H9 (cell line): Measurements from ENCODE around the gene XRN1. TPM values are rescaled to one million over a fixed set of nuclear protein-coding genes. Genes with fewer than 3 reads are reported as not detected.

Experiments
- DNase-seq: peaks from one replicate; pipeline ENCODE4 v3.0.0-alpha.2; 2017
- H2AFZ ChIP-seq: one replicate; pipeline ENCODE4 v1.6.1; 2013; ENCODE audit warnings: mild to moderate bottlenecking, low read length, control low read depth, moderate library complexity
- H2AK5ac ChIP-seq: 2 replicates; pipeline ENCODE4 v1.6.1; 2013; ENCODE audit warnings: low read length, control low read depth, mixed read lengths; ENCODE audit not compliant: insufficient read length
- H2BK120ac ChIP-seq: one replicate; pipeline ENCODE4 v1.6.1; 2013; ENCODE audit warnings: low read depth, mild to moderate bottlenecking, low read length, control low read depth, inconsistent platforms; ENCODE audit not compliant: poor library complexity, severe bottlenecking
- H2BK12ac ChIP-seq: 2 replicates; pipeline ENCODE4 v1.6.1; 2013; ENCODE audit warnings: low read length, control low read depth, mixed read lengths, low read depth; ENCODE audit not compliant: insufficient read length
- H2BK15ac ChIP-seq: 2 replicates; pipeline ENCODE4 v1.6.1; 2013; ENCODE audit warnings: low read depth, low read length, control low read depth
- H2BK20ac ChIP-seq: one replicate; pipeline ENCODE4 v1.6.1; 2013; ENCODE audit warnings: low read depth, mild to moderate bottlenecking, low read length, control low read depth, inconsistent platforms; ENCODE audit not compliant: poor library complexity, severe bottlenecking
- H2BK5ac ChIP-seq: 2 replicates; pipeline ENCODE4 v1.6.1; 2013; ENCODE audit warnings: low read length, control low read depth, mixed read lengths; ENCODE audit not compliant: insufficient read length
- H3K14ac ChIP-seq: 2 replicates; pipeline ENCODE4 v1.6.1; 2013; ENCODE audit warnings: low read length, control low read depth; ENCODE audit not compliant: insufficient read depth
- H3K18ac ChIP-seq: 2 replicates; pipeline ENCODE4 v1.6.1; 2013; ENCODE audit warnings: low read depth, mild to moderate bottlenecking, mixed read lengths, low read length, control low read depth; ENCODE audit not compliant: insufficient read length
- H3K23ac ChIP-seq: 2 replicates; pipeline ENCODE4 v1.6.1; 2013; ENCODE audit warnings: low read length, control low read depth, mixed read lengths, low read depth; ENCODE audit not compliant: insufficient read length
- H3K23me2 ChIP-seq: 2 replicates; pipeline ENCODE4 v1.6.1; 2013; ENCODE audit warnings: low read depth, mild to moderate bottlenecking, mixed read lengths, low read length, control low read depth; ENCODE audit not compliant: insufficient read length, poor library complexity, severe bottlenecking
- H3K27ac ChIP-seq: 2 replicates; pipeline ENCODE4 v1.5.1; 2013; ENCODE audit warnings: low read length, control low read depth, mixed read lengths, low read depth; ENCODE audit not compliant: insufficient read length
- H3K27me3 ChIP-seq: 2 replicates; pipeline ENCODE4 v1.6.1; 2013; ENCODE audit warnings: low read length, control low read depth, inconsistent platforms; ENCODE audit not compliant: insufficient read depth
- H3K4ac ChIP-seq: 2 replicates; pipeline ENCODE4 v1.6.1; 2013; ENCODE audit warnings: low read depth, mild to moderate bottlenecking, control low read depth, inconsistent platforms, low read length, moderate library complexity
- H3K4me1 ChIP-seq: 2 replicates; pipeline ENCODE4 v1.6.1; 2013; ENCODE audit warnings: low read length, control low read depth, inconsistent platforms; ENCODE audit not compliant: insufficient read depth
- H3K4me2 ChIP-seq: 2 replicates; pipeline ENCODE4 v1.6.1; 2013; ENCODE audit warnings: low read length, control low read depth, mixed read lengths; ENCODE audit not compliant: insufficient read length, insufficient read depth
- H3K56ac ChIP-seq: 2 replicates; pipeline ENCODE4 v1.6.1; 2013; ENCODE audit warnings: low read depth, mild to moderate bottlenecking, mixed read lengths, low read length, control low read depth; ENCODE audit not compliant: insufficient read length
- H3K79me1 ChIP-seq: 2 replicates; pipeline ENCODE4 v1.6.1; 2013; ENCODE audit warnings: low read depth, mild to moderate bottlenecking, moderate library complexity, low read length, control low read depth, inconsistent platforms; ENCODE audit not compliant: insufficient read depth, poor library complexity, severe bottlenecking
- H3K79me2 ChIP-seq: 2 replicates; pipeline ENCODE4 v1.6.1; 2013; ENCODE audit warnings: low read length, control low read depth, inconsistent platforms; ENCODE audit not compliant: insufficient read depth
- H3K9ac ChIP-seq: 2 replicates; pipeline ENCODE4 v1.6.1; 2013; ENCODE audit warnings: low read length, control low read depth, mixed read lengths; ENCODE audit not compliant: insufficient read length; ENCODE audit errors: extremely low read depth
- H3K9me3 ChIP-seq: one replicate; pipeline ENCODE4 v1.6.1; 2013; ENCODE audit warnings: low read depth, low read length, inconsistent platforms; ENCODE audit not compliant: control insufficient read depth
- H3T11ph ChIP-seq: one replicate; pipeline ENCODE4 v1.6.1; 2013; ENCODE audit warnings: mild to moderate bottlenecking, low read length, control low read depth, inconsistent platforms
- H4K20me1 ChIP-seq: one replicate; pipeline ENCODE4 v1.6.1; 2013; ENCODE audit not compliant: control insufficient read depth, insufficient read length, insufficient read depth
- H4K5ac ChIP-seq: 2 replicates; pipeline ENCODE4 v1.6.1; 2013; ENCODE audit warnings: low read depth, mild to moderate bottlenecking, mixed read lengths, low read length, control low read depth; ENCODE audit not compliant: insufficient read length
- H4K8ac ChIP-seq: replicated peaks from 2 replicates; pipeline ENCODE4 v1.6.1; 2013; ENCODE audit warnings: low read length, control low read depth, mixed read lengths, low read depth; ENCODE audit not compliant: insufficient read length
- H4K91ac ChIP-seq: 2 replicates; pipeline ENCODE4 v1.6.1; 2013; ENCODE audit warnings: low read depth, mild to moderate bottlenecking, moderate library complexity, mixed read lengths, low read length, control low read depth; ENCODE audit not compliant: insufficient read length
- H3K27ac Mint-ChIP-seq, 3 experiments: 2 replicates in 2 of 3; 3 replicates in 1 of 3; pipeline ENCODE4 v1.8.0; 2020 to 2021; ENCODE audit warnings: mixed read lengths in 3 of 3, mild to moderate bottlenecking in 1 of 3, moderate library complexity in 1 of 3
- H3K27me3 Mint-ChIP-seq: 2 replicates; pipeline ENCODE4 v1.8.0; 2021; ENCODE audit warnings: low read depth, mild to moderate bottlenecking, moderate library complexity, mixed read lengths
- H3K36me3 Mint-ChIP-seq, 3 experiments: 2 replicates in 2 of 3; 3 replicates in 1 of 3; pipeline ENCODE4 v1.8.0; 2020 to 2021; ENCODE audit warnings: low read depth in 3 of 3, mixed read lengths in 3 of 3; ENCODE audit not compliant: insufficient read depth in 1 of 3
- H3K4me1 Mint-ChIP-seq, 2 experiments: 2 replicates each; pipeline ENCODE4 v1.8.0; 2020; ENCODE audit warnings: mixed read lengths in 2 of 2
- H3K4me3 Mint-ChIP-seq, 2 experiments: 2 replicates in 1 of 2; 3 replicates in 1 of 2; pipeline ENCODE4 v1.8.0; 2020 to 2021; ENCODE audit warnings: mild to moderate bottlenecking in 2 of 2, mixed read lengths in 2 of 2, moderate library complexity in 1 of 2
- H3K9me3 Mint-ChIP-seq, 2 experiments: 2 replicates in 1 of 2; 3 replicates in 1 of 2; pipeline ENCODE4 v1.8.0; 2020; ENCODE audit warnings: mild to moderate bottlenecking in 2 of 2, mixed read lengths in 2 of 2, moderate library complexity in 1 of 2
- WGBS: extraction: QIAGEN DNeasy Blood & Tissue Kit; methylation state at CpG from one replicate; pipeline ENCODE4 v1.1.7; 2013; ENCODE audit warnings: missing lambda C conversion rate, low lambda C conversion rate, mixed read lengths; ENCODE audit not compliant: insufficient read length; ENCODE audit errors: extremely low coverage; 5-methylcytosine and 5-hydroxymethylcytosine counted together
- total RNA-seq: library from RNA; stranded (reverse); gene quantifications from 2 replicates; pipeline ENCODE4 v1.2.1, GENCODE V29; 2021
- TF ChIP-seq, protein P1 (sequence below): fragments of 200-600 bp; sonication (generic); conservative IDR thresholded peaks from 3 replicates; pipeline ENCODE4 v1.8.0; 2021; ENCODE audit warnings: antibody characterized with exemption, mild to moderate bottlenecking

The XRN1 gene
- total RNA-seq, 1 experiment from 2014 or later, result 15.0 TPM

DNA sequence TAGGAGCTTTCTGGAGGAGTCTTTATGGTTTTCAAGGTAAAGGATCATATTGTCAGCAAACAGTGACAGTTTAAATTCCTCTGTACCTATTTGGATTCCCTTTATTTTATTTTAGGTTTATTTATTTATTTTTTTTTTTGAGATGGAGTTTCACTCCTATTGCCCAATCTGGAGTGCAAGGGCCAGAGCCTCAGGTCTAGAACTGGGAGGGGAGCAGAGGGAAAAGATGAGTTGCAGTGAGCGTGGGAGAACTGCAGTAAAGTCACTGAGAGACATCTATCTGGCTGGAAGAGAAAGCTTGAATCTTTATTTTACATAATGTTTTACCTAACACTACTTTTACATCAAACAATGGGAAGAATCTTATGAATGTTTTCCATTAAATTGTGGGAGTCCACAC is 172.9 kb downstream of the XRN1 start:
- Histone ChIP-seq H3K9ac (no peak overlapping the region), H3K23ac (no peak overlapping the region), H3K4me1 (no peaks in the 10 kb centered on the region), H3K23me2 (no peaks in the 10 kb centered on the region), H3K56ac (no peak overlapping the region), H3K4ac (no peak overlapping the region), H4K91ac (no peak overlapping the region), H2AK5ac (no peak overlapping the region), H3K27me3 (no peaks in the 10 kb centered on the region), H4K20me1 (no peaks in the 10 kb centered on the region), H3K14ac (no peak overlapping the region), H2BK120ac (no peak overlapping the region), H3T11ph (no peak overlapping the region), H4K5ac (no peak overlapping the region), H3K79me1 (no peaks in the 10 kb centered on the region), H4K8ac (no peak overlapping the region), H2BK15ac (no peak overlapping the region), H2BK12ac (no peak overlapping the region), H3K79me2 (no peaks in the 10 kb centered on the region), H2AFZ (no peak overlapping the region), H2BK5ac (no peak overlapping the region), H2BK20ac (no peak overlapping the region), H3K4me2 (no peak overlapping the region), H3K27ac (no peak overlapping the region), H3K18ac (no peak overlapping the region), H3K9me3 (no peaks in the 10 kb centered on the region)
- TF ChIP-seq, protein P1, sequence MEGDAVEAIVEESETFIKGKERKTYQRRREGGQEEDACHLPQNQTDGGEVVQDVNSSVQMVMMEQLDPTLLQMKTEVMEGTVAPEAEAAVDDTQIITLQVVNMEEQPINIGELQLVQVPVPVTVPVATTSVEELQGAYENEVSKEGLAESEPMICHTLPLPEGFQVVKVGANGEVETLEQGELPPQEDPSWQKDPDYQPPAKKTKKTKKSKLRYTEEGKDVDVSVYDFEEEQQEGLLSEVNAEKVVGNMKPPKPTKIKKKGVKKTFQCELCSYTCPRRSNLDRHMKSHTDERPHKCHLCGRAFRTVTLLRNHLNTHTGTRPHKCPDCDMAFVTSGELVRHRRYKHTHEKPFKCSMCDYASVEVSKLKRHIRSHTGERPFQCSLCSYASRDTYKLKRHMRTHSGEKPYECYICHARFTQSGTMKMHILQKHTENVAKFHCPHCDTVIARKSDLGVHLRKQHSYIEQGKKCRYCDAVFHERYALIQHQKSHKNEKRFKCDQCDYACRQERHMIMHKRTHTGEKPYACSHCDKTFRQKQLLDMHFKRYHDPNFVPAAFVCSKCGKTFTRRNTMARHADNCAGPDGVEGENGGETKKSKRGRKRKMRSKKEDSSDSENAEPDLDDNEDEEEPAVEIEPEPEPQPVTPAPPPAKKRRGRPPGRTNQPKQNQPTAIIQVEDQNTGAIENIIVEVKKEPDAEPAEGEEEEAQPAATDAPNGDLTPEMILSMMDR, result no peak
- DNase-seq, result no peak
- peaks cover 0 to 8% (median 4%) of the 10 kb centered on the region in 3 experiments; a peak in 4 of 7 replicates for H3K36me3 Mint-ChIP-seq
- no peaks in the 10 kb centered on the region for H3K4me1 Mint-ChIP-seq
- H3K27me3 Mint-ChIP-seq, result peaks cover 11% of the 10 kb centered on the region
- no peak overlapping the region for H3K27ac Mint-ChIP-seq
- no CpG with 5 or more reads among the region's 1 CpG for WGBS
- peaks cover 7 to 8% of the 10 kb centered on the region in 2 experiments; a peak in 4 of 5 replicates for H3K9me3 Mint-ChIP-seq
- H3K4me3 Mint-ChIP-seq, result no peak overlapping the region
